ENCODE measurements around the gene ACO2. TPM values are rescaled to one million over a fixed set of nuclear protein-coding genes. Genes with fewer than 3 reads are reported as not detected.

ACO2 gene
- total RNA-seq, 1 donor from 2014 or later = 103 TPM

- Histone ChIP-seq H3K4me3 (ENCODE audit: low read depth, low read length) (no peak overlapping the region), H3K36me3 (ENCODE audit: control insufficient read depth, insufficient read depth, low read length) (peaks cover 5% of the 10 kb centered on the region), H3K27me3 (ENCODE audit: control insufficient read depth, insufficient read depth, low read length) (no peaks in the 10 kb centered on the region)
- no peak for DNase-seq (ENCODE audit: low read depth)
- TF ChIP-seq CTCF (IDR thresholded peaks at IDR 0.05; ENCODE audit: insufficient read depth, low read length, poor library complexity, severe bottlenecking) = peak; percentile 83
Measured at GRCh38 chr22:41532908-41533825, 64.2 kb downstream of the ACO2 start.

- Histone ChIP-seq H3K27me3 (ENCODE audit: control insufficient read depth, insufficient read depth, low read length) (no peaks in the 10 kb centered on the region), H3K4me3 (ENCODE audit: low read depth, low read length) (no peak overlapping the region), H3K36me3 (ENCODE audit: control insufficient read depth, insufficient read depth, low read length) (peaks cover 5% of the 10 kb centered on the region)
- no peak for TF ChIP-seq CTCF (IDR thresholded peaks at IDR 0.05; ENCODE audit: insufficient read depth, low read length, poor library complexity, severe bottlenecking)
- DNase-seq (ENCODE audit: low read depth) = no peak
Measured at GRCh38 chr22:41534219-41534618, 65.3 kb downstream of the ACO2 start.

- no peaks in the 10 kb centered on the region for H3K27me3 ChIP-seq (ENCODE audit: control insufficient read depth, insufficient read depth, low read length)
- no peak for DNase-seq (ENCODE audit: low read depth)
- peaks cover 5% of the 10 kb centered on the region for H3K36me3 ChIP-seq (ENCODE audit: control insufficient read depth, insufficient read depth, low read length)
- H3K4me3 ChIP-seq (ENCODE audit: low read depth, low read length) = no peak overlapping the region
- TF ChIP-seq CTCF (IDR thresholded peaks at IDR 0.05; ENCODE audit: insufficient read depth, low read length, poor library complexity, severe bottlenecking) = peak; percentile 29
Measured at GRCh38 chr22:41535244-41535643, 66.3 kb downstream of the ACO2 start.

- TF ChIP-seq CTCF (IDR thresholded peaks at IDR 0.05; ENCODE audit: insufficient read depth, low read length, poor library complexity, severe bottlenecking) = no peak
- H3K27me3 ChIP-seq (ENCODE audit: control insufficient read depth, insufficient read depth, low read length) = no peaks in the 10 kb centered on the region
- H3K4me3 ChIP-seq (ENCODE audit: low read depth, low read length) = no peak overlapping the region
- H3K36me3 ChIP-seq (ENCODE audit: control insufficient read depth, insufficient read depth, low read length) = peaks cover 1% of the 10 kb centered on the region
- no peak for DNase-seq (ENCODE audit: low read depth)
Measured at GRCh38 chr22:41537203-41537602, 68.3 kb downstream of the ACO2 start.

- Histone ChIP-seq H3K36me3 (ENCODE audit: control insufficient read depth, insufficient read depth, low read length) (peaks cover 1% of the 10 kb centered on the region), H3K27me3 (ENCODE audit: control insufficient read depth, insufficient read depth, low read length) (no peaks in the 10 kb centered on the region), H3K4me3 (ENCODE audit: low read depth, low read length) (no peak overlapping the region)
- TF ChIP-seq CTCF (IDR thresholded peaks at IDR 0.05; ENCODE audit: insufficient read depth, low read length, poor library complexity, severe bottlenecking) = no peak
- no peak for DNase-seq (ENCODE audit: low read depth)
Measured at GRCh38 chr22:41538583-41538982, 69.7 kb downstream of the ACO2 start.

Measured in kidney epithelial cell (primary cell).